ENCODE measurements around the gene CRP. TPM values are rescaled to one million over a fixed set of nuclear protein-coding genes. Genes with fewer than 3 reads are reported as not detected.
"Not testable (repeated sequence)": the region's sequence is repeated elsewhere in the genome, so short reads cannot be mapped to it uniquely, and the experiment has no call there.

CRP gene
- total and polyA plus RNA-seq, 8 donors = not detected

DNA sequence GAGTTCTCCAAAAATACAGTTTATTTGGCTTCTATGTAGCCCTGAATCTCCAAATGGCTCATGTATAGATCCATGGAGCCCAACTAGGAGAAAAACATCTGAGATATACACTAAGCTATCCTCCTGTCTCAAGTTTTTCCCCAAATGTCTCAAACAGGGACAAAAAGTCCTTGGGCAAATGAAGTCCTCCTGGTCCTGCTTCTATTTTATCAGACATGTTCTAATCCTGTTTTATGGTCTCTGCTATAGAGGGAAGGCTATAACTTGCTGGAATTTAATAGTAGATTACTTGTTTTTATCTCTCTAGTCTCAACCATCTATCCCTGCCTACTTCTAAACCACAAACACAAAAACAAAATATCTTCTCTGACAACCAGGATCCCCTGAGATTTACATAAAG lies 26.9 kb downstream of the CRP start:
- TF ChIP-seq, protein P1, sequence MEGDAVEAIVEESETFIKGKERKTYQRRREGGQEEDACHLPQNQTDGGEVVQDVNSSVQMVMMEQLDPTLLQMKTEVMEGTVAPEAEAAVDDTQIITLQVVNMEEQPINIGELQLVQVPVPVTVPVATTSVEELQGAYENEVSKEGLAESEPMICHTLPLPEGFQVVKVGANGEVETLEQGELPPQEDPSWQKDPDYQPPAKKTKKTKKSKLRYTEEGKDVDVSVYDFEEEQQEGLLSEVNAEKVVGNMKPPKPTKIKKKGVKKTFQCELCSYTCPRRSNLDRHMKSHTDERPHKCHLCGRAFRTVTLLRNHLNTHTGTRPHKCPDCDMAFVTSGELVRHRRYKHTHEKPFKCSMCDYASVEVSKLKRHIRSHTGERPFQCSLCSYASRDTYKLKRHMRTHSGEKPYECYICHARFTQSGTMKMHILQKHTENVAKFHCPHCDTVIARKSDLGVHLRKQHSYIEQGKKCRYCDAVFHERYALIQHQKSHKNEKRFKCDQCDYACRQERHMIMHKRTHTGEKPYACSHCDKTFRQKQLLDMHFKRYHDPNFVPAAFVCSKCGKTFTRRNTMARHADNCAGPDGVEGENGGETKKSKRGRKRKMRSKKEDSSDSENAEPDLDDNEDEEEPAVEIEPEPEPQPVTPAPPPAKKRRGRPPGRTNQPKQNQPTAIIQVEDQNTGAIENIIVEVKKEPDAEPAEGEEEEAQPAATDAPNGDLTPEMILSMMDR (IDR thresholded peaks at IDR 0.05) = no peak
- Histone ChIP-seq H3K27me3 (no peaks in the 10 kb centered on the region), H3K4me1 (no peaks in the 10 kb centered on the region), H3K36me3 (no peaks in the 10 kb centered on the region), H3K4me3 (no peak overlapping the region), H3K9me3 (no peaks in the 10 kb centered on the region), H3K27ac (no peak overlapping the region)
- no peak for DNase-seq
- intact Hi-C loops (cut with DNase I) = no loop called here
- no peak for ATAC-seq

DNA sequence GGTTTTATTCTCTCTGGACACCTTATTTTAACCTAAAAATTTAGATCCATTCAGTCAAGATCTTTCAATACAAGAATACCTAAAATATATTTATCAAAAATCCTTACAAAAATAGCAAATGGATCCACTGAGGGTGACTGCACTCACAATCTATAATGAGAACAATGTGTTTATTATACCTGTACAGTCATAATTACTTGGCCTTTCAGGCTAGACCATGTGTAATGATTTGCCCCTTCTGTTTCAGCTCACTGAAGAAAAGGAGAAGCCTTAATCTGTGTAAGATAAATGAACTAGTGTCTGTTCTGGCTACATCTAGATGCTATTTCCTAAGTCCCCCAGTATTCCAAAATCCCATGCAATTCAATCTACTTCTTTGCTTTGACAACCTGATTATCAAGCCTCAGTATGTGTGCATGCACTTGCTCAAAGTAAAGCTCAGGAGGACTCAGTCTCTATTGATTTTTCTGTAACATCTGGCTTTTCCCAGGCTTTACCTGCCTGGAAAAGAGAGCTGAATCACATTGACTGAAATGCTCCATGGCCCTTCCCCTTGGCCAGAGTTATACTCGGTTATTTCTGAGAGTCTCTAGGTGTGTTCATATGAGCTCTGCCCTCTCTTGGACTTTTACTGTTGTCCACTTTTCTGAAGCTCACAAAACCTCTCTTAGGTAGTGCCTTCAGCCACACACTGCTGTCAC lies 27.6 kb downstream of the CRP start:
- TF ChIP-seq, protein P1 (IDR thresholded peaks at IDR 0.05) = no peak
- Histone ChIP-seq H3K36me3 (no peaks in the 10 kb centered on the region), H3K27ac (no peak overlapping the region), H3K9me3 (no peaks in the 10 kb centered on the region), H3K4me1 (no peaks in the 10 kb centered on the region), H3K27me3 (no peaks in the 10 kb centered on the region), H3K4me3 (no peak overlapping the region)
- intact Hi-C loops (cut with DNase I) = no loop called here
- ATAC-seq = no peak
- no peak for DNase-seq

DNA sequence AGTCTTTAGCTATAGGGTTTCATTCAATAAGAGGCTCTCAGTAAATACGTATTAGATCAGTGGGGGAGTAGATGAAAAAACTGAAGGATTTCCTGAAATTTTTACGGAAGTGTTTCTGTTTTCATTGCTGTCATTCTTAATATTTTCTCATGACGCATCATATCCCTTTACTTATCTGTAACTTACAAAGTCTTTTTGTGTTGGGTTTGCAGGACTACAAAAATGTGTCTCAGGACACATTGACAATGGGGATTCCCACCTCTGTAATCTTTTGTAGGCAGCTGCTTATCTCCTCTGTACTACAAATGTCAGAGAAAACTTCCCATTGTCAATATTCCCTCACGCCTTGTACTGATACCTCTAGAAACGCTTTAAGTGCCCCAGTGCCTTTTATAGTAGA lies 35.5 kb downstream of the CRP start:
- Histone ChIP-seq H3K9me3 (no peaks in the 10 kb centered on the region), H3K4me3 (no peak overlapping the region), H3K27me3 (no peaks in the 10 kb centered on the region), H3K36me3 (no peaks in the 10 kb centered on the region), H3K27ac (no peak overlapping the region), H3K4me1 (no peaks in the 10 kb centered on the region)
- intact Hi-C loops (cut with DNase I) = no loop called here
- ATAC-seq (no peak), DNase-seq (no peak)
- TF ChIP-seq, protein P1 (IDR thresholded peaks at IDR 0.05) = no peak

DNA sequence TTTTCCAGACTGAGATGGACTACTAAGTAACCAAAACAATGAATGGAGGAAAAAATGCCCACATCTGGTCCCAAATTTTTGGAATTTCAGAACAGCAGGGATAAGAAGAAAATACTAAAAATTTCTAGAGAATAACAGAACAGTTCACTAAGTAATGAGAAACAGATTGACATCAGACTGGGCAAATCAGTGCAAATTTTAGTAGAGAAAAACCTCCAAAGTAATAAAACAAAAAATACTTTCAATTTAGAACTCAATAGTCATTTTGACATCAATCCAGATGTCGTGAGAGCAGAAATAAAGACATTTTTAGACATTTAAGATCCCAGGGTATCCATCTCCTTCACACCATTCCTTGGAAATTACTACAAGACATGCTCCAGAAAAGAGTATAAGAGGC lies 39.3 kb downstream of the CRP start:
- no peak for DNase-seq
- TF ChIP-seq, protein P1 (IDR thresholded peaks at IDR 0.05) = no peak
- Histone ChIP-seq H3K36me3 (no peaks in the 10 kb centered on the region), H3K9me3 (no peaks in the 10 kb centered on the region), H3K4me1 (no peaks in the 10 kb centered on the region), H3K27me3 (no peaks in the 10 kb centered on the region), H3K4me3 (no peak overlapping the region), H3K27ac (no peak overlapping the region)
- intact Hi-C loops (cut with DNase I) = no loop called here
- no peak for ATAC-seq

DNA sequence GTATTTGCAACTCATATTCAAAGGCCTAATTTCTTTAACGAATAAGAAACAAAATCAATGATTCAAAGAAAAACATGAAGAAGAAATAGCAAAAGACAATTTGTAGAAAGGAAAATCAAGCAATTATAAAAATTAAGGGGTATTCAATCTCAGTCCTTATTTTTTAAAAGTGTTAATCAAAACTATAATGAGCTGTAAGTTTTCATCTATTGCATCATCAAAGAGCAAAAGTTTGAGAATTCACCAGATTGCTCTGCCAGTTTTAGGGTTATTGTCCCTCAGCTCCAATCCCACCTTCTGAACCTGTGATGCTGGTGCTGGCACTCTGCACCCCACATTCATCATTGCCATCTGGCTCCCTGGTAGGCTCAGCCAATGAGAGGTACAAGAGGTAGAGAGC lies 42.0 kb downstream of the CRP start:
- H3K27ac ChIP-seq; H3K4me1 ChIP-seq; DNase-seq; ATAC-seq; intact Hi-C loops (cut with DNase I); H3K9me3 ChIP-seq; H3K36me3 ChIP-seq; H3K4me3 ChIP-seq; H3K27me3 ChIP-seq: not testable (repeated sequence)

DNA sequence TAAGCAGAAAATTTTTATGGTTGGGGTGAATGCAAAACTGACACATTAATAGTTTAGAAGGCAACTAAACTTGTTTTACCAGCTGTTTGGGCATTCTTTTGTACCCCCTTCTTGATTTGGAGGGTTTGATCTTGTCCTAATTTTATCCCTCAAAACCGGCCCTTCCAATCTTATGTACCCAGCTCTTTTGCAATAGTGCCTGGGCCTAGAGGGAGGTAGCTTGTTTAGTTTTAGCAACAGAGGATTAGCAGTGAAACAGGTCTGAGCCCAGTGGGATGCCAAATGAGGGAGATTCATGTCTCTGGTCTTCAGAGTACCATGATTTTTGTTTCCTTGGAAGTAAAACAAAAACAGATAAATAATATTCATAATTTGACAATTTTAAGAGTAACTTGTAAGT lies 45.1 kb downstream of the CRP start:
- intact Hi-C loops (cut with DNase I) = no loop called here
- H3K4me1 ChIP-seq = peaks cover 0 to 2% of the 10 kb centered on the region in 2 donors
- DNase-seq (no peak), ATAC-seq (no peak)
- TF ChIP-seq, protein P1 (IDR thresholded peaks at IDR 0.05) = no peak
- no peak overlapping the region for H3K4me3 ChIP-seq
- no peak overlapping the region for H3K27ac ChIP-seq
- peaks cover 0 to 2% of the 10 kb centered on the region in 2 donors for H3K9me3 ChIP-seq
- no peaks in the 10 kb centered on the region for H3K27me3 ChIP-seq
- H3K36me3 ChIP-seq = no peaks in the 10 kb centered on the region

Data from left lung (tissue), 10 donors.